ENCODE data around the gene CNNM1.
A peak's percentile ranks its signal among the peaks of the same experiment; 100 is the strongest.

DNA sequence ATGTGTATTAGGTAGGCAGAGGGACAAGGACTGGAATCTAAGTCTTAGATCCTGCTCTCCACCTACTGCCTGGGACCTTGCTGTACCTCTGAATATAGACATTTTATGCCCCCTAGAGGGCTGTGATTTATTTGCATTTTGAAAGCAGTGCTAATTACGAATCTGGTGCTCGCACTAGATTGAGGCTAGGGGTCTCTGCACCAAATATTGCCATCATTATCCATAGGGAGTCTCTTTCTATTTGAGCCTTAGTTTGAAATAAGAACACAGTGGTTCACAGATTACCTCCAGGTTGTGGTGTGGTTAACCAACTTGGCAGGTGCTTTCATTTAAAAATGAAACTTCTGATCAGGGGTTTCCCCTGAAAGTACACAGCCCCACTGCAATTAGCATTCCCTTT, 41.8 kb downstream of the CNNM1 start:
- TF ChIP-seq, protein P1, sequence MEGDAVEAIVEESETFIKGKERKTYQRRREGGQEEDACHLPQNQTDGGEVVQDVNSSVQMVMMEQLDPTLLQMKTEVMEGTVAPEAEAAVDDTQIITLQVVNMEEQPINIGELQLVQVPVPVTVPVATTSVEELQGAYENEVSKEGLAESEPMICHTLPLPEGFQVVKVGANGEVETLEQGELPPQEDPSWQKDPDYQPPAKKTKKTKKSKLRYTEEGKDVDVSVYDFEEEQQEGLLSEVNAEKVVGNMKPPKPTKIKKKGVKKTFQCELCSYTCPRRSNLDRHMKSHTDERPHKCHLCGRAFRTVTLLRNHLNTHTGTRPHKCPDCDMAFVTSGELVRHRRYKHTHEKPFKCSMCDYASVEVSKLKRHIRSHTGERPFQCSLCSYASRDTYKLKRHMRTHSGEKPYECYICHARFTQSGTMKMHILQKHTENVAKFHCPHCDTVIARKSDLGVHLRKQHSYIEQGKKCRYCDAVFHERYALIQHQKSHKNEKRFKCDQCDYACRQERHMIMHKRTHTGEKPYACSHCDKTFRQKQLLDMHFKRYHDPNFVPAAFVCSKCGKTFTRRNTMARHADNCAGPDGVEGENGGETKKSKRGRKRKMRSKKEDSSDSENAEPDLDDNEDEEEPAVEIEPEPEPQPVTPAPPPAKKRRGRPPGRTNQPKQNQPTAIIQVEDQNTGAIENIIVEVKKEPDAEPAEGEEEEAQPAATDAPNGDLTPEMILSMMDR (IDR thresholded peaks at IDR 0.05), result peak in 4 of 6 experiments; percentile 17 to 43 (median 32)
- TF ChIP-seq POLR2A (IDR thresholded peaks at IDR 0.05), result no peak
